ENCODE results near the gene SEMA3C.

Gene SEMA3C

DNA sequence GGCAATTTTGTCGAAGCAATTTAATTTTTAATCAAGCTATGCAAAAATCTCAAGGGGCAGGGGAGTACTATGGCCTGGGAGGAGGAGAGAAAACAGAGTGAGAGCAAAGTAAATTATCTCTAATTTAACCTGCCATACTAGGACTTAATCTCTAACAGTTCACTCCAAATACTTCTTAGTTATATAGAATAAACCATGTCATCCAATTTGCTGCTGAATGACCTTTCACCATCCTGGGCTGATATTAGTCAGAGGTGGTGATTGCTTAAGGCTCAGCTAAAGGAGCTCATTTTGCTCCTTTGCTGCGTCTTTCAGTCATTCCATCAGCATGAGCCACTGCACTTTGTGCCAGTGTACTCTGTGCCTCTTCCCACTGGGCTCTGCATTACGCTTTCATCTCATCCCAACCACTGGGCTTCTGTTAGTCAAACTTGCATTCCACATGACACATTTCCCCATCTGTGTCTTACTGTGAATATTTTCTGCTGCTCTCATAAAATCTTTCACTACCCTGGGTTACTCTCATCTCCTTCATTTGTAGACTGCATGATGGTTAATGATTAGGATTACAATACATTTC lies 196.1 kb downstream of the SEMA3C start:
- peaks cover 38% of the 10 kb centered on the region for H3K4me1 ChIP-seq (ENCODE audit: insufficient read depth, low read length)
- H3K9me3 ChIP-seq (ENCODE audit: low read length) = no peaks in the 10 kb centered on the region
- H3K9ac ChIP-seq (ENCODE audit: low read length) = no peak overlapping the region
- peak overlapping the region; percentile 63 for H3K27ac ChIP-seq (ENCODE audit: low read depth, low read length)
- no peak overlapping the region for H3K4me3 ChIP-seq (ENCODE audit: low read depth in 1 of 2, low read length in 2 of 2)
- no peaks in the 10 kb centered on the region for H3K27me3 ChIP-seq (ENCODE audit: control insufficient read depth in 1 of 2, insufficient read depth in 2 of 2, low read length in 2 of 2)
- H3K36me3 ChIP-seq (ENCODE audit: insufficient read depth, low read length) = no peaks in the 10 kb centered on the region

GRCh38 chr7:80721883-80722615 lies 196.8 kb downstream of the SEMA3C start:
- Histone ChIP-seq H3K36me3 (ENCODE audit: insufficient read depth, low read length) (no peaks in the 10 kb centered on the region), H3K9me3 (ENCODE audit: low read length) (no peaks in the 10 kb centered on the region), H3K4me3 (ENCODE audit: low read depth in 1 of 2, low read length in 2 of 2) (no peak overlapping the region), H3K9ac (ENCODE audit: low read length) (no peak overlapping the region), H3K4me1 (ENCODE audit: insufficient read depth, low read length) (peaks cover 38% of the 10 kb centered on the region), H3K27ac (ENCODE audit: low read depth, low read length) (peak overlapping the region; percentile 63), H3K27me3 (ENCODE audit: control insufficient read depth in 1 of 2, insufficient read depth in 2 of 2, low read length in 2 of 2) (no peaks in the 10 kb centered on the region)

GRCh38 chr7:80720146-80720545 lies 198.7 kb downstream of the SEMA3C start:
- H3K9me3 ChIP-seq (ENCODE audit: low read length) = no peaks in the 10 kb centered on the region
- peaks cover 38% of the 10 kb centered on the region for H3K4me1 ChIP-seq (ENCODE audit: insufficient read depth, low read length)
- no peak overlapping the region for H3K27ac ChIP-seq (ENCODE audit: low read depth, low read length)
- no peak overlapping the region for H3K9ac ChIP-seq (ENCODE audit: low read length)
- H3K36me3 ChIP-seq (ENCODE audit: insufficient read depth, low read length) = no peaks in the 10 kb centered on the region
- no peaks in the 10 kb centered on the region for H3K27me3 ChIP-seq (ENCODE audit: control insufficient read depth in 1 of 2, insufficient read depth in 2 of 2, low read length in 2 of 2)
- no peak overlapping the region for H3K4me3 ChIP-seq (ENCODE audit: low read depth in 1 of 2, low read length in 2 of 2)

- H3K27me3 ChIP-seq (ENCODE audit: control insufficient read depth in 1 of 2, insufficient read depth in 2 of 2, low read length in 2 of 2) = no peaks in the 10 kb centered on the region
- no peaks in the 10 kb centered on the region for H3K36me3 ChIP-seq (ENCODE audit: insufficient read depth, low read length)
- no peak overlapping the region for H3K9ac ChIP-seq (ENCODE audit: low read length)
- H3K4me1 ChIP-seq (ENCODE audit: insufficient read depth, low read length) = peaks cover 31% of the 10 kb centered on the region
- H3K27ac ChIP-seq (ENCODE audit: low read depth, low read length) = no peak overlapping the region
- no peak overlapping the region for H3K4me3 ChIP-seq (ENCODE audit: low read depth in 1 of 2, low read length in 2 of 2)
- no peaks in the 10 kb centered on the region for H3K9me3 ChIP-seq (ENCODE audit: low read length)
Observed at GRCh38 chr7:80719261-80719660, 199.6 kb downstream of the SEMA3C start.

- no peak overlapping the region for H3K4me3 ChIP-seq (ENCODE audit: low read depth in 1 of 2, low read length in 2 of 2)
- no peaks in the 10 kb centered on the region for H3K36me3 ChIP-seq (ENCODE audit: insufficient read depth, low read length)
- no peaks in the 10 kb centered on the region for H3K4me1 ChIP-seq (ENCODE audit: insufficient read depth, low read length)
- H3K27me3 ChIP-seq (ENCODE audit: control insufficient read depth in 1 of 2, insufficient read depth in 2 of 2, low read length in 2 of 2) = no peaks in the 10 kb centered on the region
- no peaks in the 10 kb centered on the region for H3K9me3 ChIP-seq (ENCODE audit: low read length)
- H3K27ac ChIP-seq (ENCODE audit: low read depth, low read length) = no peak overlapping the region
- H3K9ac ChIP-seq (ENCODE audit: low read length) = no peak overlapping the region
Observed at GRCh38 chr7:80711531-80711930, 207.3 kb downstream of the SEMA3C start.

DNA sequence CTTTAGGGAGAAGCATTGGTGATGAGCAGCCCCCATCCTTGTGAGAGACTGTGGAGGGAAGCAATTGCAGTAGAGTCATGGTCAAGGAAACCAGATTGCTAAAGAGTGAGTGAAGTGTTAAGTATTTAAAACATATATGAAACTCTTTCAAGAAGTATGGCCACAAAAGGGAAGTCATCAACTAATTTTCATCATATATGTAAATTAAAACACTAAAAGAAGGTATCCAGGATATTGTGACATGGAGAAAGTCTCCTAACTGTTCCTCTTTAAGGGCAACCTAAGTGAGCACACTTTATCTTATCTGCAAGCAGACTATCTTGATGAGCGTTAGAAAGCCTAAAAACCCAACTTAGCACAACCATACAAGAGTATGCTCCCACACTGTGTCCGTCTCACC lies 210.7 kb downstream of the SEMA3C start:
- no peaks in the 10 kb centered on the region for H3K9me3 ChIP-seq (ENCODE audit: low read length)
- H3K4me3 ChIP-seq (ENCODE audit: low read depth in 1 of 2, low read length in 2 of 2) = no peak overlapping the region

GRCh38 chr7:80707318-80707717 lies 211.5 kb downstream of the SEMA3C start:
- no peak overlapping the region for H3K9ac ChIP-seq (ENCODE audit: low read length)
- H3K27me3 ChIP-seq (ENCODE audit: control insufficient read depth in 1 of 2, insufficient read depth in 2 of 2, low read length in 2 of 2) = no peaks in the 10 kb centered on the region
- no peaks in the 10 kb centered on the region for H3K9me3 ChIP-seq (ENCODE audit: low read length)
- no peak overlapping the region for H3K27ac ChIP-seq (ENCODE audit: low read depth, low read length)
- H3K4me3 ChIP-seq (ENCODE audit: low read depth in 1 of 2, low read length in 2 of 2) = no peak overlapping the region
- no peaks in the 10 kb centered on the region for H3K4me1 ChIP-seq (ENCODE audit: insufficient read depth, low read length)
- H3K36me3 ChIP-seq (ENCODE audit: insufficient read depth, low read length) = no peaks in the 10 kb centered on the region

More for the DNA sequence above, 210.7 kb downstream of the SEMA3C start:
- Histone ChIP-seq H3K27ac (ENCODE audit: low read depth, low read length) (no peak overlapping the region), H3K36me3 (ENCODE audit: insufficient read depth, low read length) (no peaks in the 10 kb centered on the region), H3K4me1 (ENCODE audit: insufficient read depth, low read length) (no peaks in the 10 kb centered on the region), H3K27me3 (ENCODE audit: control insufficient read depth in 1 of 2, insufficient read depth in 2 of 2, low read length in 2 of 2) (no peaks in the 10 kb centered on the region), H3K9ac (ENCODE audit: low read length) (no peak overlapping the region)

GRCh38 chr7:80705130-80705781 lies 213.6 kb downstream of the SEMA3C start:
- Histone ChIP-seq H3K36me3 (ENCODE audit: insufficient read depth, low read length) (no peaks in the 10 kb centered on the region), H3K9me3 (ENCODE audit: low read length) (no peaks in the 10 kb centered on the region), H3K4me1 (ENCODE audit: insufficient read depth, low read length) (peaks cover 5% of the 10 kb centered on the region), H3K27me3 (ENCODE audit: control insufficient read depth in 1 of 2, insufficient read depth in 2 of 2, low read length in 2 of 2) (no peaks in the 10 kb centered on the region), H3K4me3 (ENCODE audit: low read depth in 1 of 2, low read length in 2 of 2) (no peak overlapping the region), H3K27ac (ENCODE audit: low read depth, low read length) (no peak overlapping the region), H3K9ac (ENCODE audit: low read length) (no peak overlapping the region)

DNA sequence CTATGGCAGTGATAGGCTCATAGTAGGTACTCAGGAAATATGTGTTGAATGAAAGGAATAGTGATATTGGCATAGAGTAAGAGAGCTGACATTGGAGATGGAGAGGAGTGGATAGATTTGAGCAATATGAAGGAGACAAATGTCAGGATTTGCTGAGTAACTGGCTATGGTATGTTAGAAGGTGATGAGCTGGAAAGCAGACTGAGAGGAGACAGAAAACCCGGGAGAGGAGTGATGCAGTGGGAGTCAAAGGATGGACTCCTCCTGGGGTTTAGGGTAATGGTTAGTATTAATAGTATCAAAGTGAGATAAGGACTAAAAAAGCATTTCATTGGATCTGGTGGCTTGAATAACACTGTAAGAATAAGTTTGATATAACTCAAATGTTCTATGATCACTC lies 215.6 kb downstream of the SEMA3C start:
- H3K27ac ChIP-seq (ENCODE audit: low read depth, low read length) = no peak overlapping the region
- H3K27me3 ChIP-seq (ENCODE audit: control insufficient read depth in 1 of 2, insufficient read depth in 2 of 2, low read length in 2 of 2) = no peaks in the 10 kb centered on the region
- peaks cover 17% of the 10 kb centered on the region for H3K4me1 ChIP-seq (ENCODE audit: insufficient read depth, low read length)
- H3K9me3 ChIP-seq (ENCODE audit: low read length) = no peaks in the 10 kb centered on the region
- H3K9ac ChIP-seq (ENCODE audit: low read length) = no peak overlapping the region
- no peak overlapping the region for H3K4me3 ChIP-seq (ENCODE audit: low read depth in 1 of 2, low read length in 2 of 2)
- no peaks in the 10 kb centered on the region for H3K36me3 ChIP-seq (ENCODE audit: insufficient read depth, low read length)

DNA sequence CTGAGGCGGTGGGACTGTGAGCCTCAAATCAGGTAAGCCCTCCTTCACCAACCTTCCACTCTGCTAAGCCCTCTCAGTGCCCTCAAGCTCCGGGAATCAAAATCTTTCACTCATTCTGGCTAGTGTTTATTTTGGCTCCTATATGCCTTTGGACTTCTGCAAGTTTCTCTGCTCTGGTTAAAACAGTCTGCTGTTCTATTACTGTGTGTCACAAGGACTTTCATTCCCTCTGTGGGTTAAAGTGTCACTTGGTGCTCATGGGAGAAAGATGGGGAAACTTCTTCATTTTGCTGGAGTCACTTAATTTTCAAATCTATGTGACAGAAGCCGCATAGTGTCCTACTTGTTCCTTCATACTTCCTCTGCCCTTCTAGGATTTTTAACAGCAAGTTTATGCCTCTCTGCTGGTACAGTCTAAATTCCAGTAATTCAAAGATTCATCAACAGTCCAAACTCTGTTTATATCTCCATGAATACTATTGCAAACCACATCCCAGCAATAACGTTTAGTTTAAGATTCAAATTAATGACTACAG lies 219.1 kb downstream of the SEMA3C start:
- no peaks in the 10 kb centered on the region for H3K9me3 ChIP-seq (ENCODE audit: low read length)
- no peaks in the 10 kb centered on the region for H3K36me3 ChIP-seq (ENCODE audit: insufficient read depth, low read length)
- no peak overlapping the region for H3K4me3 ChIP-seq (ENCODE audit: low read depth in 1 of 2, low read length in 2 of 2)
- H3K27me3 ChIP-seq (ENCODE audit: control insufficient read depth in 1 of 2, insufficient read depth in 2 of 2, low read length in 2 of 2) = no peaks in the 10 kb centered on the region
- no peak overlapping the region for H3K9ac ChIP-seq (ENCODE audit: low read length)
- peaks cover 17% of the 10 kb centered on the region for H3K4me1 ChIP-seq (ENCODE audit: insufficient read depth, low read length)
- H3K27ac ChIP-seq (ENCODE audit: low read depth, low read length) = no peak overlapping the region

- Histone ChIP-seq H3K36me3 (ENCODE audit: insufficient read depth, low read length) (no peaks in the 10 kb centered on the region), H3K9ac (ENCODE audit: low read length) (no peak overlapping the region), H3K4me1 (ENCODE audit: insufficient read depth, low read length) (peaks cover 17% of the 10 kb centered on the region), H3K4me3 (ENCODE audit: low read depth in 1 of 2, low read length in 2 of 2) (no peak overlapping the region), H3K27me3 (ENCODE audit: control insufficient read depth in 1 of 2, insufficient read depth in 2 of 2, low read length in 2 of 2) (no peaks in the 10 kb centered on the region), H3K9me3 (ENCODE audit: low read length) (no peaks in the 10 kb centered on the region), H3K27ac (ENCODE audit: low read depth, low read length) (no peak overlapping the region)
Observed at GRCh38 chr7:80699045-80699638, 219.7 kb downstream of the SEMA3C start.
